Colonic mucosa (tissue), 4 donors: Measurements from ENCODE around the gene TMEM178B. TPM values are rescaled to one million over a fixed set of nuclear protein-coding genes. Genes with fewer than 3 reads are reported as not detected.

Source experiments
- DNase-seq: peaks from one replicate; pipeline ENCODE4 v3.0.0-alpha.2; 2020
- H3K27ac ChIP-seq: fragments of 200-600 bp; one replicate; pipeline ENCODE4 v1.8.0; 2021
- H3K27me3 ChIP-seq: fragments of 200-600 bp; one replicate; pipeline ENCODE4 v1.8.0; 2021
- H3K36me3 ChIP-seq: fragments of 200-600 bp; one replicate; pipeline ENCODE4 v1.8.0; 2021
- H3K4me1 ChIP-seq: fragments of 200-600 bp; one replicate; pipeline ENCODE4 v1.8.0; 2021; ENCODE audit warnings: mild to moderate bottlenecking
- H3K4me3 ChIP-seq: fragments of 200-600 bp; one replicate; pipeline ENCODE4 v1.8.0; 2021
- H3K9ac ChIP-seq, 2 donors: one replicate each; pipeline ENCODE4 v1.7.0; 2013; ENCODE audit warnings: control low read depth in 2 of 2, low read depth in 2 of 2, low read length in 2 of 2
- H3K9me3 ChIP-seq: fragments of 200-600 bp; one replicate; pipeline ENCODE4 v1.8.0; 2021
- CTCF ChIP-seq: fragments of 200-600 bp; IDR thresholded peaks from one replicate; pipeline ENCODE4 v1.8.0; 2022; ENCODE audit warnings: antibody characterized with exemption, mild to moderate bottlenecking
- intact Hi-C: fragments of 100-400 bp; cut with DNase I; formaldehyde crosslinking; loops from one replicate; pipeline ENCODE4 v1.14.1; 2022
- total RNA-seq, 2 donors: library from RNA; stranded (reverse); fragmentation: NEBNext Ultra II Directional in 1 of 2; extraction: Animal tissue kit (Norgen Biotek cat#: 25700) in 1 of 2; gene quantifications; one replicate each; pipeline ENCODE4 v1.2.1, GENCODE V29; 2021
- donor health status: healthy.
- donor health status: DM: no; HTN: no; CAD: no.
- donor health status: DM: no; HTN: no; CAD: no.

Gene TMEM178B
- total RNA-seq, 2 donors from 2014 or later: 0.17 to 1.1 TPM

- intact Hi-C loops: no loop called here
- DNase-seq: no peak
- Histone ChIP-seq H3K9me3 (no peaks in the 10 kb centered on the region), H3K4me3 (no peak overlapping the region), H3K27ac (no peak overlapping the region), H3K36me3 (no peaks in the 10 kb centered on the region), H3K9ac (no peak overlapping the region), H3K27me3 (no peaks in the 10 kb centered on the region), H3K4me1 (no peaks in the 10 kb centered on the region)
- no peak for TF ChIP-seq CTCF
Observed at GRCh38 chr7:141210862-141211261, 137.0 kb downstream of the TMEM178B start.

- no peaks in the 10 kb centered on the region for H3K36me3 ChIP-seq
Observed at GRCh38 chr7:141213226-141213625, 139.4 kb downstream of the TMEM178B start.

GRCh38 chr7:141217938-141218337 is 144.1 kb downstream of the TMEM178B start:
- no peaks in the 10 kb centered on the region for H3K9me3 ChIP-seq
- DNase-seq: no peak
- no peaks in the 10 kb centered on the region for H3K27me3 ChIP-seq
- no peaks in the 10 kb centered on the region for H3K4me1 ChIP-seq
- no peak overlapping the region for H3K4me3 ChIP-seq
- TF ChIP-seq CTCF: no peak
- intact Hi-C loops: no loop called here
- no peak overlapping the region for H3K27ac ChIP-seq
- H3K36me3 ChIP-seq: no peaks in the 10 kb centered on the region
- H3K9ac ChIP-seq: no peak overlapping the region

More at GRCh38 chr7:141213226-141213625, 139.4 kb downstream of the TMEM178B start:
- no peak for TF ChIP-seq CTCF
- Histone ChIP-seq H3K9me3 (no peaks in the 10 kb centered on the region), H3K27ac (no peak overlapping the region), H3K9ac (no peak overlapping the region), H3K4me3 (no peak overlapping the region), H3K27me3 (no peaks in the 10 kb centered on the region), H3K4me1 (no peaks in the 10 kb centered on the region)
- no peak for DNase-seq
- intact Hi-C loops: no loop called here

- no peak overlapping the region for H3K9ac ChIP-seq
- H3K4me3 ChIP-seq: no peak overlapping the region
- intact Hi-C loops: no loop called here
- no peak for TF ChIP-seq CTCF
- DNase-seq: no peak
- H3K4me1 ChIP-seq: no peaks in the 10 kb centered on the region
- H3K9me3 ChIP-seq: no peaks in the 10 kb centered on the region
- no peaks in the 10 kb centered on the region for H3K36me3 ChIP-seq
- no peak overlapping the region for H3K27ac ChIP-seq
- no peaks in the 10 kb centered on the region for H3K27me3 ChIP-seq
Observed at GRCh38 chr7:141218941-141219340, 145.1 kb downstream of the TMEM178B start.

GRCh38 chr7:141220263-141220880 is 146.5 kb downstream of the TMEM178B start:
- intact Hi-C loops: no loop called here
- Histone ChIP-seq H3K27me3 (no peaks in the 10 kb centered on the region), H3K36me3 (no peaks in the 10 kb centered on the region), H3K9ac (no peak overlapping the region), H3K27ac (no peak overlapping the region), H3K4me1 (no peaks in the 10 kb centered on the region), H3K9me3 (no peaks in the 10 kb centered on the region), H3K4me3 (no peak overlapping the region)
- no peak for DNase-seq
- no peak for TF ChIP-seq CTCF
